CD4-positive, alpha-beta memory T cell (primary cell): ENCODE results near the gene DGKB. TPM values are rescaled to one million over a fixed set of nuclear protein-coding genes. Genes with fewer than 3 reads are reported as not detected.

ENCODE experiments used
- CTCF ChIA-PET: fragments of 350-600 bp; sonication (Branson Sonifier 250); formaldehyde crosslinking; loops from one replicate; lab custom pipeline; 2021; ENCODE audit warnings: inconsistent platforms; ENCODE audit not compliant: partially characterized antibody; lab: Charles Lee
- POLR2A ChIA-PET: fragments of 350-600 bp; sonication (Branson Sonifier 250); formaldehyde crosslinking; loops from one replicate; lab custom pipeline; 2021; ENCODE audit not compliant: partially characterized antibody; lab: Charles Lee
- DNase-seq, 5 donors: peaks; one replicate each; pipeline versions ENCODE4 v3.0.0 to v3.0.0-alpha.2; 2020 to 2022; ENCODE audit warnings: mixed read lengths in 1 of 5
- H3K27ac ChIP-seq: one replicate; pipeline ENCODE4 v1.7.0; 2013; ENCODE audit warnings: low read depth, low read length
- H3K27me3 ChIP-seq: 2 replicates; pipeline ENCODE4 v1.7.0; 2013; ENCODE audit warnings: mild to moderate bottlenecking, low read length, moderate library complexity; ENCODE audit not compliant: insufficient read depth
- H3K36me3 ChIP-seq: 2 replicates; pipeline ENCODE4 v1.7.0; 2013; ENCODE audit warnings: mild to moderate bottlenecking, low read length, moderate library complexity; ENCODE audit not compliant: insufficient read depth
- H3K4me1 ChIP-seq: 2 replicates; pipeline ENCODE4 v1.7.0; 2013; ENCODE audit warnings: mild to moderate bottlenecking, low read length, moderate library complexity; ENCODE audit not compliant: insufficient read depth
- H3K4me3 ChIP-seq, 2 donors: one replicate each; pipeline ENCODE4 v1.7.0; 2013; ENCODE audit warnings: low read length in 2 of 2, mild to moderate bottlenecking in 1 of 2
- H3K9me3 ChIP-seq, 2 donors: one replicate each; pipeline ENCODE4 v1.7.0; 2013; ENCODE audit warnings: low read length in 2 of 2, control low read depth in 1 of 2; ENCODE audit not compliant: control insufficient read depth in 1 of 2
- H3K27ac Mint-ChIP-seq, 7 donors: one replicate each; pipeline ENCODE4 v1.8.0; 2020 to 2021; ENCODE audit warnings: mixed read lengths in 7 of 7, mild to moderate bottlenecking in 6 of 7, inconsistent platforms in 3 of 7, moderate library complexity in 3 of 7
- H3K27me3 Mint-ChIP-seq, 2 donors: one replicate each; pipeline ENCODE4 v1.8.0; 2020 to 2021; ENCODE audit warnings: mixed read lengths in 2 of 2
- H3K36me3 Mint-ChIP-seq, 2 donors: one replicate each; pipeline ENCODE4 v1.8.0; 2020 to 2021; ENCODE audit warnings: mixed read lengths in 2 of 2, inconsistent platforms in 1 of 2, mild to moderate bottlenecking in 1 of 2
- H3K4me1 Mint-ChIP-seq, 4 donors: one replicate each; pipeline ENCODE4 v1.8.0; 2020 to 2021; ENCODE audit warnings: mixed read lengths in 4 of 4, mild to moderate bottlenecking in 1 of 4
- H3K4me3 Mint-ChIP-seq, 8 donors: one replicate each; pipeline ENCODE4 v1.8.0; 2020 to 2021; ENCODE audit warnings: mixed read lengths in 8 of 8, mild to moderate bottlenecking in 7 of 8, moderate library complexity in 6 of 8, inconsistent platforms in 3 of 8
- H3K9me3 Mint-ChIP-seq, 8 donors: one replicate each; pipeline ENCODE4 v1.8.0; 2020 to 2021; ENCODE audit warnings: mixed read lengths in 8 of 8, mild to moderate bottlenecking in 5 of 8, inconsistent platforms in 3 of 8, moderate library complexity in 1 of 8
- intact Hi-C: fragments of 100-400 bp; cut with micrococcal nuclease; formaldehyde crosslinking; loops from one replicate; pipeline ENCODE4 v1.15.1; 2023
- polyA plus RNA-seq, 2 donors: library from polyadenylated mRNA; unstranded; fragments of 300-500 nt; fragmentation: Illumina TruSeq; gene quantifications; one replicate each; pipeline ENCODE4 v1.2.3, GENCODE V29; 2021
- total RNA-seq, 2 experiments: library from RNA; stranded (reverse); gene quantifications; one replicate each; pipeline ENCODE4 v1.2.3, GENCODE V29; 2021

Gene DGKB
- total and polyA plus RNA-seq, 4 experiments from 2014 or later, result not detected

DNA sequence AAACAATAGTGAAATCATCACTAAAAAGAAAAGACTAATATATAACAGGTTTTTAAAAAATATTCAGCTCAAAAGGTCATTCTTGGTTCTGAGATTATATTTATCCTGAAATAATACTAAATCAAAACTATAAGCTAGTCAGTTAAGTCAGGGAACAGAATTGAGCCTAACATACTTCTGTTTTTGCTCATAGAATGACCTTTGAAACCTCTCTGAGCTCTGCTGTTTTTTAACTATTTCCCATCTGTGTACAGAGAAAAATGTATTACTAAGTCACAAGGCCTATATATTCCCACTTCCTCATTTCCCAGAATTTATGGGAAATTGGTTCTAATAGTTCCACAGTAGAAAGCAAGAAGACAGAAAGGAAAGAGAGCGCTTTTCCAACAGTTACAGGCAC lies 566.3 kb downstream of the DGKB start:
- ChIA-PET POLR2A (no interaction called here), CTCF (no interaction called here)
- no peak overlapping the region for H3K4me3 ChIP-seq
- DNase-seq, result no peak
- no peaks in the 10 kb centered on the region for H3K27me3 ChIP-seq
- Mint-ChIP-seq H3K27me3 (peaks cover 0 to 1% of the 10 kb centered on the region in 2 donors), H3K9me3 (peaks cover 0 to 3% (median 0%) of the 10 kb centered on the region in 8 donors), H3K36me3 (no peaks in the 10 kb centered on the region), H3K4me1 (no peaks in the 10 kb centered on the region), H3K4me3 (no peak overlapping the region), H3K27ac (no peak overlapping the region)
- no peaks in the 10 kb centered on the region for H3K9me3 ChIP-seq
- no peaks in the 10 kb centered on the region for H3K4me1 ChIP-seq
- no peaks in the 10 kb centered on the region for H3K36me3 ChIP-seq
- H3K27ac ChIP-seq, result no peak overlapping the region
- intact Hi-C loops, result no loop called here

DNA sequence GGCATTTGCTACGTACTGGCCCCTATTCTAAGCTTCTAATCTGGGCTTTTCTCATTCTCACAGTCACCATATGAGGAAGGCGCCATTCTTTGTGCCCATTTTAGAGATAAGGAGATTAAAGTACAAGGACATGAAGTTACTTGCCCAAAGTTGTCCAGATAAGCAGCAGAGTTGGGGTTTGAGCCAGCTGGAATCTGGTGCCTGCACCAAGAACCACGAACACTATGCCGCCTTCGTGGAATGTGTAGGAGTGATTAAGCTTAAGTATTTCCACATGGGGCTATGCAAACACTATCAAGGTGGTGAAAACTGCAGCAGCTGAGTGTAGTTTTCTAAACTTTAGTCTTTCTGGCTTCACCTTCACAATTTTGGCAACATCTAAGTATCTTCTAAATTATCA lies 570.4 kb downstream of the DGKB start:
- DNase-seq, result no peak
- ChIA-PET POLR2A (no interaction called here), CTCF (no interaction called here)
- Mint-ChIP-seq H3K27me3 (peaks cover 0 to 1% of the 10 kb centered on the region in 2 donors), H3K36me3 (no peaks in the 10 kb centered on the region), H3K4me3 (no peak overlapping the region), H3K27ac (no peak overlapping the region), H3K9me3 (peaks cover 0 to 3% (median 0%) of the 10 kb centered on the region in 8 donors), H3K4me1 (no peaks in the 10 kb centered on the region)
- H3K4me1 ChIP-seq, result no peaks in the 10 kb centered on the region
- H3K27ac ChIP-seq, result no peak overlapping the region
- H3K4me3 ChIP-seq, result no peak overlapping the region
- no peaks in the 10 kb centered on the region for H3K9me3 ChIP-seq
- H3K36me3 ChIP-seq, result no peaks in the 10 kb centered on the region
- H3K27me3 ChIP-seq, result no peaks in the 10 kb centered on the region
- intact Hi-C loops, result loop anchor here (5.0 kb wide), 1 partner anchor 435 kb away; no protein-coding TSS in a partner anchor

DNA sequence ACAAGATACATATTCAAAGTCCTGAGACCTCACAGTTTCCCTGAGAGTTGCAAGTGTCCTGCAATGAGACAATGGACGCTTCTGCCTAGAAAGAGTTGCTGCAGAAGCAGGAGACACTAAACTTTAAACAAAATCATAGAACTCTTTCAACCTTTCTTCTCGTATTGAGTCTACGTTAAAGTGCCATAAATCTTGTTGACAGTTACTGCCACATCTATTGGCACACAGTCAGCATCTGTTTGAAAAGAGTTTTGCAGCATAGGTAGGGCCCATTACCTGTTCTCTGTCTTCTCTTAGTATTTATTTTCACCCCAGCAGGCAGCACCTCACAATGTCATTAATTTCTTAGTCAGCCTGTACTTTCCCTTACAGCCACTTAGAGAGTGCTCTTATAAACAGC lies 577.8 kb downstream of the DGKB start:
- no peak overlapping the region for H3K27ac ChIP-seq
- no peak for DNase-seq
- H3K27me3 ChIP-seq, result no peaks in the 10 kb centered on the region
- no peaks in the 10 kb centered on the region for H3K4me1 Mint-ChIP-seq
- H3K9me3 ChIP-seq, result no peaks in the 10 kb centered on the region
- no peaks in the 10 kb centered on the region for H3K36me3 Mint-ChIP-seq
- H3K4me1 ChIP-seq, result no peaks in the 10 kb centered on the region
- ChIA-PET POLR2A (no interaction called here), CTCF (no interaction called here)
- no peak overlapping the region for H3K4me3 ChIP-seq
- no peaks in the 10 kb centered on the region for H3K27me3 Mint-ChIP-seq
- H3K4me3 Mint-ChIP-seq, result no peak overlapping the region
- intact Hi-C loops, result no loop called here
- H3K9me3 Mint-ChIP-seq, result peaks cover 0 to 4% (median 2%) of the 10 kb centered on the region in 8 donors
- no peaks in the 10 kb centered on the region for H3K36me3 ChIP-seq
- no peak overlapping the region for H3K27ac Mint-ChIP-seq

DNA sequence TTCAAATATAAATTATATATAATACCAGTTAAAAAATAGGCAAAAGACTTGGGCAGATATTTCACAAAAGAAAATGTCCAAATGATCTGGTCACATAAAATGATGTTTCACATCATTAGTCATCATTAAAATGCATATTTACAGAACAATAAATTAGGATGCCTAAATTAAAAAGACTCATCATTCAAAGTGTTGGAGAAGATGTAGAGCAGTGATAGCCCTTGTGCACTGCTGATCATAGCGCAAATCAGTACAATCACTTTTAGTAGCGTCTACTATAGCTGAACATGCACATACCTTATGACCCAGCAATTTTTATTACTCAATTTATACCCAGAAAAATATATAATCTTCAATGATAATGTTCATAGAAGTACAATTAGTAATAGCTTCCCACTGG lies 579.8 kb downstream of the DGKB start:
- no peaks in the 10 kb centered on the region for H3K9me3 ChIP-seq
- H3K4me1 ChIP-seq, result no peaks in the 10 kb centered on the region
- Mint-ChIP-seq H3K4me3 (no peak overlapping the region), H3K9me3 (peaks cover 0 to 4% (median 2%) of the 10 kb centered on the region in 8 donors), H3K27me3 (no peaks in the 10 kb centered on the region), H3K27ac (no peak overlapping the region), H3K4me1 (no peaks in the 10 kb centered on the region), H3K36me3 (no peaks in the 10 kb centered on the region)
- ChIA-PET POLR2A (no interaction called here), CTCF (no interaction called here)
- no peak overlapping the region for H3K27ac ChIP-seq
- no peaks in the 10 kb centered on the region for H3K36me3 ChIP-seq
- H3K4me3 ChIP-seq, result no peak overlapping the region
- intact Hi-C loops, result no loop called here
- DNase-seq, result no peak
- no peaks in the 10 kb centered on the region for H3K27me3 ChIP-seq

DNA sequence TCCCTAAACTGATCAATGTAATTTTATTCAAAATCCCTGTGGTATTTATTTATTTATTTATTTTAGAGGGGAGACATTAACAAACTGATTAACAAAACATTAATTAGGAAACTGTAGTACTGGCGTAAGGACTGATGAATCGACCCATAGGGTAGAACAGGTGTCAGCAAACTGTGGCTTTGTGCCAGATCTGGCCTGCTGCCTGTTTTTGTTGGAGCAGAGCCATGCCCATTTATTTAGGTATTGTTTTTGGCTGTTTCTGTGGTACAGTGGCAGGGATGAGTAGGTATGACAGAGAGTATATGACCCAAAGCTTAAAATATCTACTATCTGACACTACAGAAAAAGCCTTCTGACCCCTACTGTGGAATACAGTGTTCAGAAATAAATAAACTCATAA lies 580.6 kb downstream of the DGKB start:
- H3K36me3 ChIP-seq, result no peaks in the 10 kb centered on the region
- Mint-ChIP-seq H3K27me3 (no peaks in the 10 kb centered on the region), H3K4me1 (no peaks in the 10 kb centered on the region), H3K4me3 (no peak overlapping the region), H3K36me3 (no peaks in the 10 kb centered on the region), H3K27ac (no peak overlapping the region), H3K9me3 (peaks cover 0 to 4% (median 2%) of the 10 kb centered on the region in 8 donors)
- no peaks in the 10 kb centered on the region for H3K4me1 ChIP-seq
- no peaks in the 10 kb centered on the region for H3K27me3 ChIP-seq
- no peaks in the 10 kb centered on the region for H3K9me3 ChIP-seq
- intact Hi-C loops, result no loop called here
- ChIA-PET CTCF (no interaction called here), POLR2A (no interaction called here)
- H3K27ac ChIP-seq, result no peak overlapping the region
- H3K4me3 ChIP-seq, result no peak overlapping the region
- DNase-seq, result no peak

DNA sequence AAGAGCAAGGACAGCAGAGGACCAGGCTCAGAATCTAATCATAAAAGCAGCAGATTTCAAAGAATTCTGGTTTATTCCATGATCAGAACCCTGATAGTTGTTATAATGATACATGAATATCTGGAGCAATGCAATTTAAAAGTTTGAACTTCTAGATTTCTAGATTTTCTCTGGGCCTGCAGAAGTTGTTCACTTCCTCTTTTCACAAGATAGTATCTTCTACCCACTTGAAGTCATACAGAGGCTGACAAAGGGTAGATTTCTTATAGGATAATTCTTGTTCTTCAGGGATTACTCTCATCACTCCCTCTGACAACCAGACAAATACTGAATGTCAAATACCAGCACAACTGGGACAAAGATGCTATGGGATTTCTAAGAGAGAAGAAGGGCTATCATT lies 593.1 kb downstream of the DGKB start:
- no peaks in the 10 kb centered on the region for H3K36me3 ChIP-seq
- no peaks in the 10 kb centered on the region for H3K4me1 ChIP-seq
- Mint-ChIP-seq H3K9me3 (peaks cover 0 to 4% (median 0%) of the 10 kb centered on the region in 8 donors), H3K27me3 (peaks cover 0 to 1% of the 10 kb centered on the region in 2 donors), H3K36me3 (no peaks in the 10 kb centered on the region), H3K4me3 (no peak overlapping the region), H3K27ac (no peak overlapping the region), H3K4me1 (no peaks in the 10 kb centered on the region)
- no peaks in the 10 kb centered on the region for H3K9me3 ChIP-seq
- no peak for DNase-seq
- ChIA-PET POLR2A (no interaction called here), CTCF (no interaction called here)
- no peak overlapping the region for H3K4me3 ChIP-seq
- no peak overlapping the region for H3K27ac ChIP-seq
- H3K27me3 ChIP-seq, result no peaks in the 10 kb centered on the region
- intact Hi-C loops, result no loop called here

DNA sequence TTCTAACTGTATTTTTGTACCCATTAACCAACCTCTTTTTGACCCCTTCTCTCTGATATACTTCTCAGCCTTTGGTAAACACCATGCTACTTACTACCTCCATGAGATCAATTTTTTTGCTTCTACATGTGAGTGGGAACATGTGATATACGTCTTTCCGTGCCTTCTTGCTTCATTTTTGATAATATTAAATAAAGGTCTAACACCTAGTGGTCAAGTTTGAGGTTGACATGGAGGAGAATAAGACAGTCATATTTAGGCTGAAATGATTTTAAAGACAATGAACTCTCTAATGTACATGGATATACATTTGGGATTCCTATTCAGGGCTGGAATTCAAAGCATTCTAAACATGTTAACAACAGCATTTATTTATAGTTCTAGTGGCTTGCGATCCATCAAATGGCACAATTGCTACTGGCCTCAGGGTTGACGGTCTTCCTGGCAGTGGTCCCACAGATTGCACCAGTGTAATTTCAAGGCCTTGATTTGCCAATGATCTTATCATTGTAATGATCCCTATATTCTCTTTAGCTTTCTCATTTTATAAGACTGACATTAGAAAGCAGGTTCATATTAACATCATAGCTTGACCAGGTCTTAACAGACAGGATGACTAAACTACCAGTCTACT lies 597.2 kb downstream of the DGKB start:
- H3K4me3 Mint-ChIP-seq, result no peak overlapping the region
- CTCF ChIA-PET, result no interaction called here
- no peaks in the 10 kb centered on the region for H3K27me3 Mint-ChIP-seq
- DNase-seq, result no peak
- Histone ChIP-seq H3K27ac (no peak overlapping the region), H3K4me1 (no peaks in the 10 kb centered on the region), H3K27me3 (no peaks in the 10 kb centered on the region), H3K36me3 (no peaks in the 10 kb centered on the region), H3K4me3 (no peak overlapping the region), H3K9me3 (no peaks in the 10 kb centered on the region)
- no peaks in the 10 kb centered on the region for H3K36me3 Mint-ChIP-seq
- H3K9me3 Mint-ChIP-seq, result peaks cover 0 to 3% (median 0%) of the 10 kb centered on the region in 8 donors
- H3K4me1 Mint-ChIP-seq, result no peaks in the 10 kb centered on the region
- intact Hi-C loops, result no loop called here
- POLR2A ChIA-PET, result no interaction called here
- no peak overlapping the region for H3K27ac Mint-ChIP-seq
